Measurements from ENCODE around the gene DUSP2.

DNA sequence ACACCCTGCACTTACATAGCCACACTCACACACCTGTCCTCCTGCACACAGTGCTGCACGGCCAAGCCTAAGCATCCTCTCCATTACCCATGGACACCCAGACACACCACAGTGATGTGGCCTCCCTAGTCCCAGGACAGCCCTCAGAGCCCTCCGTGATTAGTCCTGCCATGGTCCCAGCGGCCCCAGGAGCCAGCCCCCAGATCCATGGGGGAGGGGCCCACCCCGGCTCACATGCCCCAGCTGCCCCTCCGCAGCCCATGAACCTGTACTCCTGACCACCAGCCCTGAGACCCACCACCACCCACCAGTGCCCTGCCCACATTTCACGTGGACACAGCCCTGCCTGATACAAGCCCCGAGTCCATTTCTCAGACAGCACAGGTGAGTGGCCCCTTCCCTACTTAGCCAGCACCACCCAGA lies 8.1 kb upstream of the DUSP2 start:
- TF ChIP-seq, protein P1, sequence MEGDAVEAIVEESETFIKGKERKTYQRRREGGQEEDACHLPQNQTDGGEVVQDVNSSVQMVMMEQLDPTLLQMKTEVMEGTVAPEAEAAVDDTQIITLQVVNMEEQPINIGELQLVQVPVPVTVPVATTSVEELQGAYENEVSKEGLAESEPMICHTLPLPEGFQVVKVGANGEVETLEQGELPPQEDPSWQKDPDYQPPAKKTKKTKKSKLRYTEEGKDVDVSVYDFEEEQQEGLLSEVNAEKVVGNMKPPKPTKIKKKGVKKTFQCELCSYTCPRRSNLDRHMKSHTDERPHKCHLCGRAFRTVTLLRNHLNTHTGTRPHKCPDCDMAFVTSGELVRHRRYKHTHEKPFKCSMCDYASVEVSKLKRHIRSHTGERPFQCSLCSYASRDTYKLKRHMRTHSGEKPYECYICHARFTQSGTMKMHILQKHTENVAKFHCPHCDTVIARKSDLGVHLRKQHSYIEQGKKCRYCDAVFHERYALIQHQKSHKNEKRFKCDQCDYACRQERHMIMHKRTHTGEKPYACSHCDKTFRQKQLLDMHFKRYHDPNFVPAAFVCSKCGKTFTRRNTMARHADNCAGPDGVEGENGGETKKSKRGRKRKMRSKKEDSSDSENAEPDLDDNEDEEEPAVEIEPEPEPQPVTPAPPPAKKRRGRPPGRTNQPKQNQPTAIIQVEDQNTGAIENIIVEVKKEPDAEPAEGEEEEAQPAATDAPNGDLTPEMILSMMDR (IDR thresholded peaks at IDR 0.05 in 2 of 3, conservative IDR thresholded peaks at IDR 0.05 in 1 of 3; ENCODE audit: control insufficient read depth in 2 of 3, extremely low read depth in 1 of 3, insufficient read depth in 1 of 3, low read depth in 3 of 3, low read length in 3 of 3): no peak
- no peak for TF ChIP-seq YY1 (IDR thresholded peaks at IDR 0.05; ENCODE audit: low read depth, low read length)
- TF ChIP-seq, protein P2, sequence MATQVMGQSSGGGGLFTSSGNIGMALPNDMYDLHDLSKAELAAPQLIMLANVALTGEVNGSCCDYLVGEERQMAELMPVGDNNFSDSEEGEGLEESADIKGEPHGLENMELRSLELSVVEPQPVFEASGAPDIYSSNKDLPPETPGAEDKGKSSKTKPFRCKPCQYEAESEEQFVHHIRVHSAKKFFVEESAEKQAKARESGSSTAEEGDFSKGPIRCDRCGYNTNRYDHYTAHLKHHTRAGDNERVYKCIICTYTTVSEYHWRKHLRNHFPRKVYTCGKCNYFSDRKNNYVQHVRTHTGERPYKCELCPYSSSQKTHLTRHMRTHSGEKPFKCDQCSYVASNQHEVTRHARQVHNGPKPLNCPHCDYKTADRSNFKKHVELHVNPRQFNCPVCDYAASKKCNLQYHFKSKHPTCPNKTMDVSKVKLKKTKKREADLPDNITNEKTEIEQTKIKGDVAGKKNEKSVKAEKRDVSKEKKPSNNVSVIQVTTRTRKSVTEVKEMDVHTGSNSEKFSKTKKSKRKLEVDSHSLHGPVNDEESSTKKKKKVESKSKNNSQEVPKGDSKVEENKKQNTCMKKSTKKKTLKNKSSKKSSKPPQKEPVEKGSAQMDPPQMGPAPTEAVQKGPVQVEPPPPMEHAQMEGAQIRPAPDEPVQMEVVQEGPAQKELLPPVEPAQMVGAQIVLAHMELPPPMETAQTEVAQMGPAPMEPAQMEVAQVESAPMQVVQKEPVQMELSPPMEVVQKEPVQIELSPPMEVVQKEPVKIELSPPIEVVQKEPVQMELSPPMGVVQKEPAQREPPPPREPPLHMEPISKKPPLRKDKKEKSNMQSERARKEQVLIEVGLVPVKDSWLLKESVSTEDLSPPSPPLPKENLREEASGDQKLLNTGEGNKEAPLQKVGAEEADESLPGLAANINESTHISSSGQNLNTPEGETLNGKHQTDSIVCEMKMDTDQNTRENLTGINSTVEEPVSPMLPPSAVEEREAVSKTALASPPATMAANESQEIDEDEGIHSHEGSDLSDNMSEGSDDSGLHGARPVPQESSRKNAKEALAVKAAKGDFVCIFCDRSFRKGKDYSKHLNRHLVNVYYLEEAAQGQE (IDR thresholded peaks at IDR 0.05; ENCODE audit: low read depth, low read length): no peak
- no peak for TF ChIP-seq CHD4 (IDR thresholded peaks at IDR 0.05)

Data from GM12878 (cell line).